KMS-11 (cell line): ENCODE results near the gene LHX6.

Source experiments
- H2AFZ ChIP-seq: fragments of 200-600 bp; sonication (generic); 2 replicates; pipeline ENCODE4 v1.6.1; 2016; ENCODE audit warnings: antibody characterized with exemption, mixed run types, low read depth
- H3K27ac ChIP-seq: fragments of 200-600 bp; sonication (generic); 2 replicates; pipeline ENCODE4 v1.6.1; 2016; ENCODE audit warnings: mild to moderate bottlenecking, mixed run types
- H3K27me3 ChIP-seq: fragments of 200-600 bp; sonication (generic); 2 replicates; pipeline ENCODE4 v1.6.1; 2017; ENCODE audit warnings: mild to moderate bottlenecking, low read depth, mixed run types, moderate library complexity; ENCODE audit not compliant: insufficient read depth
- H3K36me3 ChIP-seq: fragments of 200-600 bp; sonication (generic); 2 replicates; pipeline ENCODE4 v1.6.1; 2017; ENCODE audit warnings: mild to moderate bottlenecking, mixed run types; ENCODE audit not compliant: insufficient read depth
- H3K4me1 ChIP-seq: fragments of 200-600 bp; sonication (generic); 2 replicates; pipeline ENCODE4 v1.6.1; 2016; ENCODE audit warnings: mild to moderate bottlenecking, low read depth, mixed run types; ENCODE audit not compliant: poor library complexity, severe bottlenecking
- H3K4me2 ChIP-seq: fragments of 200-600 bp; sonication (generic); 2 replicates; pipeline ENCODE4 v1.7.0; 2016; ENCODE audit warnings: mild to moderate bottlenecking, mixed run types
- H3K4me3 ChIP-seq: fragments of 200-600 bp; sonication (generic); IDR thresholded peaks from 2 replicates; pipeline ENCODE4 v1.6.1; 2017; ENCODE audit warnings: low read depth, low read length, mixed read lengths; ENCODE audit not compliant: insufficient read depth
- H3K79me2 ChIP-seq: fragments of 200-600 bp; sonication (generic); 2 replicates; pipeline ENCODE4 v1.6.1; 2016; ENCODE audit warnings: low read depth, mixed run types; ENCODE audit not compliant: insufficient read depth
- H3K9ac ChIP-seq: fragments of 200-600 bp; sonication (generic); 2 replicates; pipeline ENCODE4 v1.6.1; 2016; ENCODE audit warnings: mild to moderate bottlenecking, mixed run types
- H4K20me1 ChIP-seq: fragments of 200-600 bp; sonication (generic); 2 replicates; pipeline ENCODE4 v1.6.1; 2016; ENCODE audit warnings: mild to moderate bottlenecking, mixed run types; ENCODE audit not compliant: insufficient read depth
- CTCF ChIP-seq: fragments of 200-600 bp; sonication (generic); conservative IDR thresholded peaks from 2 replicates; pipeline ENCODE4 v1.6.1; 2017; ENCODE audit warnings: low read depth, mild to moderate bottlenecking, antibody characterized with exemption, low read length, moderate library complexity, mixed read lengths

The LHX6 gene

GRCh38 chr9:122183501-122183900 is 45.3 kb downstream of the LHX6 start:
- Histone ChIP-seq H3K4me1 (no peaks in the 10 kb centered on the region), H3K27ac (no peak overlapping the region), H3K36me3 (no peaks in the 10 kb centered on the region), H3K79me2 (no peaks in the 10 kb centered on the region), H3K4me3 (no peak overlapping the region), H3K27me3 (no peaks in the 10 kb centered on the region), H2AFZ (no peak overlapping the region), H4K20me1 (no peaks in the 10 kb centered on the region), H3K9ac (no peak overlapping the region), H3K4me2 (no peak overlapping the region)
- TF ChIP-seq CTCF, result no peak

GRCh38 chr9:122180633-122181032 is 48.1 kb downstream of the LHX6 start:
- Histone ChIP-seq H3K9ac (no peak overlapping the region), H3K4me2 (no peak overlapping the region), H3K4me1 (no peaks in the 10 kb centered on the region), H2AFZ (no peak overlapping the region), H3K27me3 (no peaks in the 10 kb centered on the region), H3K4me3 (no peak overlapping the region), H3K36me3 (no peaks in the 10 kb centered on the region), H3K79me2 (no peaks in the 10 kb centered on the region), H3K27ac (no peak overlapping the region), H4K20me1 (no peaks in the 10 kb centered on the region)
- no peak for TF ChIP-seq CTCF

- H4K20me1 ChIP-seq, result no peaks in the 10 kb centered on the region
- no peaks in the 10 kb centered on the region for H3K27me3 ChIP-seq
- H2AFZ ChIP-seq, result no peak overlapping the region
- H3K4me3 ChIP-seq, result no peak overlapping the region
- no peak for TF ChIP-seq CTCF
- H3K4me1 ChIP-seq, result no peaks in the 10 kb centered on the region
- H3K79me2 ChIP-seq, result no peaks in the 10 kb centered on the region
- no peak overlapping the region for H3K9ac ChIP-seq
- no peak overlapping the region for H3K27ac ChIP-seq
- H3K36me3 ChIP-seq, result no peaks in the 10 kb centered on the region
- H3K4me2 ChIP-seq, result no peak overlapping the region
Measured at GRCh38 chr9:122179690-122180074, 49.1 kb downstream of the LHX6 start.

- H3K4me3 ChIP-seq, result no peak overlapping the region
- H4K20me1 ChIP-seq, result no peaks in the 10 kb centered on the region
- H3K27ac ChIP-seq, result no peak overlapping the region
- no peaks in the 10 kb centered on the region for H3K4me1 ChIP-seq
- H3K36me3 ChIP-seq, result no peaks in the 10 kb centered on the region
- no peaks in the 10 kb centered on the region for H3K79me2 ChIP-seq
- H2AFZ ChIP-seq, result no peak overlapping the region
- no peak overlapping the region for H3K9ac ChIP-seq
- no peak overlapping the region for H3K4me2 ChIP-seq
- no peaks in the 10 kb centered on the region for H3K27me3 ChIP-seq
- TF ChIP-seq CTCF, result no peak
Measured at GRCh38 chr9:122179054-122179689, 49.6 kb downstream of the LHX6 start.
